ENCODE results near the gene PSG2. TPM values are rescaled to one million over a fixed set of nuclear protein-coding genes. Genes with fewer than 3 reads are reported as not detected.
"Not testable (repeated sequence)": the region's sequence is repeated elsewhere in the genome, so short reads cannot be mapped to it uniquely, and the experiment has no call there.

PSG2 gene
- total RNA-seq, 5 donors from 2014 or later (not counting 1 experiment from before 2014, with no cell fraction given), result not detected

DNA sequence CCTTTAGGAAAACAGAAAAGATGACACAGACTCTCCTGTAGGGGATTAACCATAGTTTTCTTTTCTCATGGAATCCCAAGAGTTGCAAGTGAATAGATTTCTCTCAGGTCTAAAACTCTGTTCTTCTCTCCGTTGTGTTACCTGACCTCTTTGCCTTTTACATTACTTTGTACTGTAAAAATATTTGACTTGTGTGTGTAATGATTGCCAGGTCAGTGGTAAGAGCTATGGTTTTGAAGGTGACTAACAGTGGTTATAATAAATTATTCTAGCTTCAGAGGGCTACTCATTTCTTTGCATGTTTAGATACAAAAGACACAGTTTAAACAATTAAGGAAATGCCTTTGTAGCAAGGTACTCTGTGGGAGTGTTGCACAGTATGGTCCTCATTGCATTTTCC lies 23.0 kb upstream of the PSG2 start:
- DNase-seq (no peak), ATAC-seq (replicated peaks in 1 of 4) (no peak)
- H3K4me1 Mint-ChIP-seq, result no peaks in the 10 kb centered on the region
- H3K36me3 ChIP-seq (ENCODE audit: control insufficient read depth in 2 of 2, extremely low read depth in 1 of 2, insufficient read depth in 1 of 2, low read length in 1 of 2), result no peaks in the 10 kb centered on the region
- peaks cover 22 to 28% (median 25%) of the 10 kb centered on the region in 3 donors for H3K9me3 Mint-ChIP-seq
- H3K36me3 Mint-ChIP-seq, result no peaks in the 10 kb centered on the region
- no peaks in the 10 kb centered on the region for H3K27me3 ChIP-seq (replicated peaks in 1 of 2; ENCODE audit: control insufficient read depth in 2 of 2, extremely low read depth in 1 of 2, insufficient read depth in 2 of 2, low read length in 1 of 2)
- H3K4me1 ChIP-seq (ENCODE audit: control insufficient read depth in 1 of 2, extremely low read depth in 1 of 2, insufficient read depth in 2 of 2, low read length in 2 of 2), result no peaks in the 10 kb centered on the region
- H3K27ac ChIP-seq (ENCODE audit: low read length), result no peak overlapping the region
- CTCF ChIA-PET, result no interaction called here
- H3K4me3 ChIP-seq (ENCODE audit: control insufficient read depth in 1 of 2, extremely low read depth in 1 of 2, low read length in 1 of 2), result no peak overlapping the region
- WGBS (ENCODE audit: insufficient coverage), result no CpG with 5 or more reads among the region's 1 CpG
- H3K27me3 Mint-ChIP-seq, result peaks cover 2 to 7% of the 10 kb centered on the region in 2 donors
- no peak overlapping the region for H3K4me3 Mint-ChIP-seq
- POLR2A ChIA-PET, result no interaction called here
- H3K27ac Mint-ChIP-seq, result no peak overlapping the region
- H3K9me3 ChIP-seq, result no peaks in the 10 kb centered on the region

DNA sequence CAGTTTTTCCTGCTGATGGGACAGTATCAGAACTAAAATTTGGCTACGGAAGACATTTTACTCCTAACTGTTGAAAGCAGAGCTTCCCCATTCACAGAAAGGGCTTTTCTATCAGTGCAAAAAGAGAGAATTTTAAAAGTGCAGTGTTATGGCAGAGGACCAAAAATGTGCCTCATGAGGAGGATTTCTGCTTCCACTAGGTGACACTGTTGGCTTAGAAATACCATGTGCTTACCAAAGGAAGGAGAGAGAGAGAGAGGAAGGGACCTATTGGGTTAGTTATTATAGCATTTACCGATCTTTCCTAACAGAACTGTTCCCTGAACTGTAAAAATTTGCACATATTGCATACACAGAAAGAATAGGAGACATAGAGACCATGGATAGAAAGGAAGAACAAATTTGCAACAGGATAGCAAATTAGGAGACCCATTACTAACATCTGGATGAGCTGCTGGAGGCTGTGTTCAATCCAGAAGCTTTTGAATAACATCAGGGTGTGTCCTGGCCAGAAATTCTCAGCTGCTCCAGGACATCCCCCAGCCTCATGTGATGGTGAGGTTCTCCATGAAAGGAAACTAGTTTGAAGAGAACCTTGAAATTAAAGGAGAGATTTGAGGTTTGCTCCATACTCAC lies 21.8 kb upstream of the PSG2 start:
- H3K27me3 Mint-ChIP-seq; H3K4me1 ChIP-seq (ENCODE audit: control insufficient read depth in 1 of 2, extremely low read depth in 1 of 2, insufficient read depth in 2 of 2, low read length in 2 of 2); ATAC-seq (replicated peaks in 1 of 4); H3K36me3 Mint-ChIP-seq; H3K27ac ChIP-seq (ENCODE audit: low read length); DNase-seq; CTCF ChIA-PET; H3K4me3 Mint-ChIP-seq; H3K27ac Mint-ChIP-seq; H3K9me3 ChIP-seq; H3K27me3 ChIP-seq (replicated peaks in 1 of 2; ENCODE audit: control insufficient read depth in 2 of 2, extremely low read depth in 1 of 2, insufficient read depth in 2 of 2, low read length in 1 of 2); H3K36me3 ChIP-seq (ENCODE audit: control insufficient read depth in 2 of 2, extremely low read depth in 1 of 2, insufficient read depth in 1 of 2, low read length in 1 of 2); POLR2A ChIA-PET; H3K4me3 ChIP-seq (ENCODE audit: control insufficient read depth in 1 of 2, extremely low read depth in 1 of 2, low read length in 1 of 2); H3K4me1 Mint-ChIP-seq: not testable (repeated sequence)
- no CpG with 5 or more reads among the region's 2 CpGs for WGBS (ENCODE audit: insufficient coverage)
- peaks cover 22 to 33% (median 25%) of the 10 kb centered on the region in 3 donors for H3K9me3 Mint-ChIP-seq

GRCh38 chr19:43101950-43102349 lies 19.4 kb upstream of the PSG2 start:
- no peaks in the 10 kb centered on the region for H3K27me3 ChIP-seq (replicated peaks in 1 of 2; ENCODE audit: control insufficient read depth in 2 of 2, extremely low read depth in 1 of 2, insufficient read depth in 2 of 2, low read length in 1 of 2)
- ChIA-PET CTCF (no interaction called here), POLR2A (no interaction called here)
- no peaks in the 10 kb centered on the region for H3K4me1 ChIP-seq (ENCODE audit: control insufficient read depth in 1 of 2, extremely low read depth in 1 of 2, insufficient read depth in 2 of 2, low read length in 2 of 2)
- ATAC-seq (replicated peaks in 1 of 4) (no peak), DNase-seq (no peak)
- Mint-ChIP-seq H3K27me3 (peaks cover 4 to 5% of the 10 kb centered on the region in 2 donors), H3K27ac (no peak overlapping the region), H3K4me1 (no peaks in the 10 kb centered on the region), H3K36me3 (no peaks in the 10 kb centered on the region), H3K4me3 (no peak overlapping the region), H3K9me3 (peaks cover 18 to 33% (median 25%) of the 10 kb centered on the region in 3 donors)
- 80% methylated on average over 1 of the region's 2 CpGs for WGBS (ENCODE audit: insufficient coverage)
- H3K27ac ChIP-seq (ENCODE audit: low read length), result no peak overlapping the region
- no peaks in the 10 kb centered on the region for H3K9me3 ChIP-seq
- H3K4me3 ChIP-seq (ENCODE audit: control insufficient read depth in 1 of 2, extremely low read depth in 1 of 2, low read length in 1 of 2), result no peak overlapping the region
- H3K36me3 ChIP-seq (ENCODE audit: control insufficient read depth in 2 of 2, extremely low read depth in 1 of 2, insufficient read depth in 1 of 2, low read length in 1 of 2), result no peaks in the 10 kb centered on the region

- DNase-seq, result not testable (repeated sequence)
Observed at GRCh38 chr19:43098416-43098815, 15.9 kb upstream of the PSG2 start.

DNA sequence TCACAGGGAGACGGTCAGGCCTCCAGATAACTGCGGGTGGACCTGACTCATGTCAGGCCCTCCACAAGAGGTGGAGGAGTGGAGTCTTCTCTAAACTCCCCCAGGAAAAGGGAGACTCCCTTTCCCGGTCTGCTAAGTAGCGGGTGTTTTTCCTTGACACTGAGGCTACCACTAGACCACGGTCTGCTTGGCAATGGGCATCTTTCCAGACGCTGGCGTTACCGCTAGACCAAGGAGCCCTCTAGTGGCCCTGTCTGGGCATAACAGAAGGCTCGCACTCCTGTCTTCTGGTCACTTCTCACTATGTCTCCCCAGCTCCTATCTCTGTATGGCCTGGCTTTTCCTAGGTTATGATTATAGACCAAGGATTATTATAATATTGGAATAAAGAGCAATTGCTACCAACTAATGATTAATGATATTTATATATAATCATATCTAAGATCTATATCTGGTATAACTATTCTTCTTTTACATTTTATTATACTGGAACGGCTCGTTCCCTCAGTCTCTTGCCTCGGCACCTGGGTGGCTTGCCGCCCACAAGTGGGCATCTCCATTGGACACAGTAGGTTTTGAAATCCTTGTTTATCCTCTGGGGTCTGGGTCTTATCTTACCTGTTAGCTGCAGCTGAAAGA lies 5.3 kb upstream of the PSG2 start:
- CTCF ChIA-PET; H3K27ac Mint-ChIP-seq; H3K4me1 ChIP-seq (ENCODE audit: control insufficient read depth in 1 of 2, extremely low read depth in 1 of 2, insufficient read depth in 2 of 2, low read length in 2 of 2); POLR2A ChIA-PET; H3K36me3 ChIP-seq (ENCODE audit: control insufficient read depth in 2 of 2, extremely low read depth in 1 of 2, insufficient read depth in 1 of 2, low read length in 1 of 2); H3K4me3 Mint-ChIP-seq; H3K27ac ChIP-seq (ENCODE audit: low read length); H3K27me3 ChIP-seq (replicated peaks in 1 of 2; ENCODE audit: control insufficient read depth in 2 of 2, extremely low read depth in 1 of 2, insufficient read depth in 2 of 2, low read length in 1 of 2); H3K4me3 ChIP-seq (ENCODE audit: control insufficient read depth in 1 of 2, extremely low read depth in 1 of 2, low read length in 1 of 2); H3K4me1 Mint-ChIP-seq; H3K9me3 Mint-ChIP-seq; H3K36me3 Mint-ChIP-seq; H3K9me3 ChIP-seq; ATAC-seq (replicated peaks in 1 of 4): not testable (repeated sequence)
- 8% methylated on average over 2 of the region's 13 CpGs for WGBS (ENCODE audit: insufficient coverage)
- peak in 6 of 35 experiments; percentile 1 to 9 (median 4) for DNase-seq
- peaks cover 33 to 58% of the 10 kb centered on the region in 2 donors for H3K27me3 Mint-ChIP-seq

More at GRCh38 chr19:43098416-43098815, 15.9 kb upstream of the PSG2 start:
- POLR2A ChIA-PET; H3K27me3 ChIP-seq (replicated peaks in 1 of 2; ENCODE audit: control insufficient read depth in 2 of 2, extremely low read depth in 1 of 2, insufficient read depth in 2 of 2, low read length in 1 of 2); H3K36me3 Mint-ChIP-seq; H3K9me3 ChIP-seq; H3K27ac ChIP-seq (ENCODE audit: low read length); H3K27ac Mint-ChIP-seq; H3K4me3 Mint-ChIP-seq; H3K4me3 ChIP-seq (ENCODE audit: control insufficient read depth in 1 of 2, extremely low read depth in 1 of 2, low read length in 1 of 2); ATAC-seq (replicated peaks in 1 of 4); H3K36me3 ChIP-seq (ENCODE audit: control insufficient read depth in 2 of 2, extremely low read depth in 1 of 2, insufficient read depth in 1 of 2, low read length in 1 of 2); H3K27me3 Mint-ChIP-seq; H3K4me1 Mint-ChIP-seq; H3K4me1 ChIP-seq (ENCODE audit: control insufficient read depth in 1 of 2, extremely low read depth in 1 of 2, insufficient read depth in 2 of 2, low read length in 2 of 2); CTCF ChIA-PET: not testable (repeated sequence)
- H3K9me3 Mint-ChIP-seq, result peaks cover 7 to 17% (median 14%) of the 10 kb centered on the region in 3 donors

DNA sequence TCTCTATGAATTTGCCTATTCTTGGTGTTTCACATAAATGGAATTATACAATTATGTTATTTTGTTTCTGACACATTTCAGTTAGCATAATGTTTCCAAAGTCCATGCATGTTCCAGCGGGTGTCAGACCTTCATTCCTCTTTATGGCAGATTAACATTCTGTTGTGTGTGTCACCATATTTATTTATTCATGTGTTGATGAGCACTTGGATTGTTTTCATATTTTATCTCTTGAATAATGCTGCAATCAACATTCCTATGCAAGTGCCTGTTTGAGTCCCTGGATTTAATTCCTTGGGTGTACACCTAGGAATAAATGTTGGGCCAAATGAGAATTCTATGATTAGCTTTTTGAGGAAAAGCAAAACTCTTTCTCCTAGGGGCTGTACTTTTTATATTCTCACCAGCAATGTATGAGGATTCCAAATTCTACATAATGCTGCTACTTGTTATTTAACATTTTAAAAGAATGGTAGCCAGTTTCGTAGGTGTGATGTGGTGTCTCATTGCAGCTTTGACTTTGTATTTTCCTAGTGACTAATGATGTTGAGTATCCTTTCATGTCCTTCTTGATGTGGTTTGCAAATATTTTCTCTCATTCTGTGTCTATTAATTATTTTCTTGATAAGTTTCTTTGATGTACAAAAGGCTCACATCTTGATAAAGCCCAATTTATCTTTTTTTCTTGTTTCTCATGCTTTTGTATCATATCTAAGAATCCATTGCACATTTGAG lies 3.5 kb upstream of the PSG2 start:
- not testable (repeated sequence) for H3K27me3 ChIP-seq (replicated peaks in 1 of 2; ENCODE audit: control insufficient read depth in 2 of 2, extremely low read depth in 1 of 2, insufficient read depth in 2 of 2, low read length in 1 of 2)

More for the DNA sequence above, 3.5 kb upstream of the PSG2 start:
- H3K4me3 ChIP-seq (ENCODE audit: control insufficient read depth in 1 of 2, extremely low read depth in 1 of 2, low read length in 1 of 2); H3K36me3 Mint-ChIP-seq; H3K36me3 ChIP-seq (ENCODE audit: control insufficient read depth in 2 of 2, extremely low read depth in 1 of 2, insufficient read depth in 1 of 2, low read length in 1 of 2); H3K4me1 ChIP-seq (ENCODE audit: control insufficient read depth in 1 of 2, extremely low read depth in 1 of 2, insufficient read depth in 2 of 2, low read length in 2 of 2); H3K9me3 ChIP-seq; CTCF ChIA-PET; H3K4me3 Mint-ChIP-seq; H3K4me1 Mint-ChIP-seq; DNase-seq; H3K27ac Mint-ChIP-seq; ATAC-seq (replicated peaks in 1 of 4); H3K9me3 Mint-ChIP-seq; H3K27ac ChIP-seq (ENCODE audit: low read length); POLR2A ChIA-PET: not testable (repeated sequence)
- WGBS (ENCODE audit: insufficient coverage), result no CpG with 5 or more reads among the region's 2 CpGs
- H3K27me3 Mint-ChIP-seq, result peaks cover 30 to 44% of the 10 kb centered on the region in 2 donors
